AG20443 (cell line): ENCODE data around the gene NEURL2.
"Not testable (repeated sequence)": the region's sequence is repeated elsewhere in the genome, so short reads cannot be mapped to it uniquely, and the experiment has no call there.

ENCODE experiments used
- DNase-seq: peaks from one replicate; pipeline ENCODE4 v3.0.0; 2012; ENCODE audit warnings: low spot score, mixed read lengths

The NEURL2 gene, protein sequence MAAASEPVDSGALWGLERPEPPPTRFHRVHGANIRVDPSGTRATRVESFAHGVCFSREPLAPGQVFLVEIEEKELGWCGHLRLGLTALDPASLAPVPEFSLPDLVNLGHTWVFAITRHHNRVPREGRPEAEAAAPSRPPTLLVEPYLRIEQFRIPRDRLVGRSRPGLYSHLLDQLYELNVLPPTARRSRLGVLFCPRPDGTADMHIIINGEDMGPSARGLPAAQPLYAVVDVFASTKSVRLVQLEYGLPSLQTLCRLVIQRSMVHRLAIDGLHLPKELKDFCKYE

DNA sequence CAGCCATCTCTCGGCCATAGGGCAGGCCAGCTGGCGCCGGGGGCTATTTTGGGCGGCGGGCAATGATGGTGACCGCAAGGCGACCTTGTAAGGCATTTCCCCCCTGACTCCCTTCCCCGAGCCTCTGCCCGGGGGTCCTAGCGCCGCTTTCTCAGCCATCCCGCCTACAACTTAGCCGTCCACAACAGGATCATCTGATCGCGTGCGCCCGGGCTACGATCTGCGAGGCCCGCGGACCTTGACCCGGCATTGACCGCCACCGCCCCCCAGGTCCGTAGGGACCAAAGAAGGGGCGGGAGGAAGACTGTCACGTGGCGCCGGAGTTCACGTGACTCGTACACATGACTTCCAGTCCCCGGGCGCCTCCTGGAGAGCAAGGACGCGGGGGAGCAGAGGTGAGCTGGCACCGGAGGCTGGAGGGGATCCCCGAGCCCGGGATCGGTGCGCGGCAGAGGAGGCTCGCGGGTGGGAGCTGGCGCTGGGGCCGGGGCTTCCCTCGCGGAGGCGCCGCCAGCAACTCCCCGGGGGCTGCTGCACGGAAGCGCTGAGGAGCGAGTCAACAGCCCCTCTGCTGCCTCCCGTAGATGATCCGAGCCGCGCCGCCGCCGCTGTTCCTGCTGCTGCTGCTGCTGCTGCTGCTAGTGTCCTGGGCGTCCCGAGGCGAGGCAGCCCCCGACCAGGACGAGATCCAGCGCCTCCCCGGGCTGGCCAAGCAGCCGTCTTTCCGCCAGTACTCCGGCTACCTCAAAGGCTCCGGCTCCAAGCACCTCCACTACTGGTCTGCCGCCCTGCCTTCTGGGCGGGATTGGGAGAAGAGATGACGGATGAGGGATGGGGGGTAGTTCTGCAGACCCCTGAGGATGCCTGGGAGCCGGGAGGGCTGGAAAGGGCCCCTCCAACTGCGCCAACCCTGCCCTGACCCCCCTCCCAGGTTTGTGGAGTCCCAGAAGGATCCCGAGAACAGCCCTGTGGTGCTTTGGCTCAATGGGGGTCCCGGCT, at the start of gene NEURL2, which contains the start of gene CTSA:
Gene NEURL2, minus strand, starts transcription at position 224 of the 999 bp plus-strand sequence. Its CDS starts 217 bp downstream, at position 7.
Gene CTSA, plus strand, starts transcription at position 351 of the 999 bp plus-strand sequence. Its CDS starts 234 bp downstream, at position 585.
- peak; percentile 97 for DNase-seq

- no peak for DNase-seq
These were observed 49.5 kb upstream of the NEURL2 start for GRCh38 chr20:45940469-45940868.

- DNase-seq = no peak
These were observed 49.0 kb upstream of the NEURL2 start for GRCh38 chr20:45940053-45940452.

DNA sequence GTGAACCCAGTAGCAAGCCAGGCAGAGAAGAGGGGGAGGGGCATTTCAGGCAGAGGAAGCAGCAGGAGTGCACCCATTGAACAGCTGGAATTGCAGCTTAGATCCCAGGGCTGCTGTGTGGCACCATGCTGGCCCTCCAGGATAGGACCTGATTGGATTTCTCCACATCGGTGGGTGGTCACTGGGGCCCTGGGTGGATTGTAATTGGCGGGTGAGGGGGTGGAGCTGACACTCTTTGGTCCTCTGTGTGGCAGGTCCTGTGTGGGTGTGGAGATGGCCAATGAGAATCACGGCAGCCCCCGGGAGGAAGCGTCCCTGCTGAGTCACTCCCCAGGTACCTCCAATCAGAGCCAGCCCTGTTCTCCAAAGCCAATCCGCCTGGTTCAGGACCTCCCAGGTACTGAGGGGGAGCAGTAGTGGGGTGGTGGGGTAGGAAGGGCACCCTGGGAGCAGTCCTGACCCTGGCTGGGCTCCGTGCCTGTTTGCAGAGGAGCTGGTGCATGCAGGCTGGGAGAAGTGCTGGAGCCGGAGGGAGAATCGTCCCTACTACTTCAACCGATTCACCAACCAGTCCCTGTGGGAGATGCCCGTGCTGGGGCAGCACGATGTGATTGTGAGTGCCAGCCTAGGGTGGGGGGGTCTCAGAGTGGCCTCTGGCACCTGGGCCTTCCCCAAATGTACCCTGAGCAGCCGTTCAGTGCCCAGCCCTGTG, 47.9 kb upstream of the NEURL2 start:
- DNase-seq = no peak

DNA sequence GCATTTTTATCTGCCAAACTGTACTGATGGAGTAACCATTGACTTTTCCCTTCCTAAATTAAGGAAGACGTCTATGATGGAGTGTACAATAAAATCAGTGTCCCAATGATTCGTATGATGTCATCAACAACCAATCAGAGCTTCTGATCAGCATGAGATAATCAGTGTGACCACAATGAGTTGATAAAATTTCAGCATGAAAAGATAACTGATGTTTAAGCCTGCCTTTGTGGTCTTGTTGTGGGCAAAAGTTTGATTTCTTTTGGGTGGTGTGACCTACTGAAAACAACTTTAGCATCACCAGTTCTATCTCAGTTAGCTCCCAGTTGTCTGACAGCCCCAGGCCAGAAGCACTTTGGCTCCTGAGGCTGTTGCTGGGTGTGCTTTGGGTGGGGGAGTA, 46.8 kb upstream of the NEURL2 start:
- DNase-seq = no peak

DNA sequence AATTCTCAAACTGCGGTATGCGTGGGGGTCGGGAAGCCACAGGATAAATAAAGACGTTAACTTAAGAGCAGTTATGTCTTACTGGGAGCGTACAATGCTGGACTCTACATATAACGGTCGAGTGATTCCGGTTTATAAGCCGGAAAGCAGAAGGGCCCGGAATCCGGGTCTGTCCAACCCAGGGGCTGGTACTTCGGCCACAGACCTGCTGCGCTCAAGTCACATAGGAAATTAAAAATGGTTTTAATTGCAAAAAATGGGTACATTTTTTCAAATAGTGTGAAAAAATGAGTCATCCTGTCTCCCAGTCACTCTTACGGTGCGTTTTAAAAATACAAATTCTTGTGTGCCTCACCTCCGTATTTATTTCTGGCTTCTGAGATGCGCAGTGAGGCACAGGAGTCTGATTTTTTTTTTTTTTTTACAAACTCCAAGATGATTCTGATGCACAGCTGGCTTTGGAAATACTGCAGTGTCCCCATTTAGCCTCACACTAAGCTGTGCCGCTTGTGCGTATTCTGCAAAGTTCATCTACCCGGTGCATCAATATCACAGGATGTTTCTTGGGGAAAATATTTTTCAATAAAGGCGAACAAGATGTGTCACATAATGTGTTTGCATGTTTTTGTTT, 44.5 kb upstream of the NEURL2 start:
- DNase-seq = peak; percentile 32

GRCh38 chr20:45934586-45935415, 43.8 kb upstream of the NEURL2 start, which contains the start of gene PCIF1:
TSS of gene PCIF1 (plus strand) at chr20:45934683. CDS start at chr20:45939000, 4,317 bp downstream.
- peak; percentile 100 for DNase-seq

GRCh38 chr20:45934046-45934585, 43.1 kb upstream of the NEURL2 start:
- DNase-seq = peak; percentile 44

DNA sequence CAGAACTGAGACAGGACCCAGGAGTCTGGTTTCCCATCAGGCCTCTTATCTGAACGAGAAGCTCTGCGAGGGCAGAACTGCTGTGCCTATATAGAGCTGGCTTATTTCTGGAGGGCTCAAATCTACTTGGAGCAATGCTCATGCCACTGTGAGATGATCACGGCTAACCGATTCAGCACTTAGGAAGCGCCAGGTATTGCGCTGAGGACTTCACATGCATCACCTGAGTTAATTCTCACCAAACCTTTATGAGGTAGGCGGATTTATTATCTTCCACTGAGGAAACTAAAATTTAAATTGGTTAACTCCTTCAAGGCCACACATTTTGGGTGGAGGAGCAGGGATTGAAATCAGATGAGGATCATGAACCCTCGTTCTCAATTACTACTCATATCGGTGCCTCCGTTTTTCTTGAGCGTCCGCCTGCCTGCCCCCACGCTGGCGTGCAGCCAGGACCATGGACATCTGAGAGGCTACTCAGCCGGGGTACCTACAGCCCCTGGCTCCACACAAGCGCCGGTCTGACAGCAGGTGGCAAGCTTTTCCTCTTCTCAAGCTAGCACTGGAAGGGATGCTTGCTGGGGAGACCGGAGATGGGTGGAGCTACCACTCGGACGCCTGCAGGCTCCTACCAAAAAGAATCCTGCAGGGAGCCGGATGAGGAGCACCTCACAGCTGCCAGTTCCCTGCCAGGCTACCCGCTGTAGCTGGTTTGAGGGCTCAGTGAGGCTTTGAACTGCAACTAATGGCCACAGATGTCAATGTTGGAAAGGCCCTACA, 42.4 kb upstream of the NEURL2 start:
- peak; percentile 76 for DNase-seq

DNA sequence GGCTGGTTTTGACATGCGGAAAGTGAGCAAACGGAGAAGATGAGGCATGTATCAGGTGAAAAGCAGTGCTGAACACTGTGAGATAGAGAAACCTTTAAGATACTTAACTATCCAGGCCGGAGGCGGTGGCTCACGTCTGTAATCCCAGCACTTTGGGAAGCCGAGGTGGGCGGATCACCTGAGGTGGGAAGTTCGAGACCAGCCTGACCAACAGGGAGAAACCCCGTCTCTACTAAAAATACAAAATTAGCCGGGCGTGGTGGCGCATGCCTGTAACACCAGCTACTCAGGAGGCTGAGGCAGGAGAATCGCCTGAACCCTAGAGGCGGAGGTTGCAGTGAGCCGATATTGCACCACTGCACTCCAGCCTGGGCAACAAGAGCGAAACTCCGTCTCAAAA, 40.7 kb upstream of the NEURL2 start:
- not testable (repeated sequence) for DNase-seq

DNA sequence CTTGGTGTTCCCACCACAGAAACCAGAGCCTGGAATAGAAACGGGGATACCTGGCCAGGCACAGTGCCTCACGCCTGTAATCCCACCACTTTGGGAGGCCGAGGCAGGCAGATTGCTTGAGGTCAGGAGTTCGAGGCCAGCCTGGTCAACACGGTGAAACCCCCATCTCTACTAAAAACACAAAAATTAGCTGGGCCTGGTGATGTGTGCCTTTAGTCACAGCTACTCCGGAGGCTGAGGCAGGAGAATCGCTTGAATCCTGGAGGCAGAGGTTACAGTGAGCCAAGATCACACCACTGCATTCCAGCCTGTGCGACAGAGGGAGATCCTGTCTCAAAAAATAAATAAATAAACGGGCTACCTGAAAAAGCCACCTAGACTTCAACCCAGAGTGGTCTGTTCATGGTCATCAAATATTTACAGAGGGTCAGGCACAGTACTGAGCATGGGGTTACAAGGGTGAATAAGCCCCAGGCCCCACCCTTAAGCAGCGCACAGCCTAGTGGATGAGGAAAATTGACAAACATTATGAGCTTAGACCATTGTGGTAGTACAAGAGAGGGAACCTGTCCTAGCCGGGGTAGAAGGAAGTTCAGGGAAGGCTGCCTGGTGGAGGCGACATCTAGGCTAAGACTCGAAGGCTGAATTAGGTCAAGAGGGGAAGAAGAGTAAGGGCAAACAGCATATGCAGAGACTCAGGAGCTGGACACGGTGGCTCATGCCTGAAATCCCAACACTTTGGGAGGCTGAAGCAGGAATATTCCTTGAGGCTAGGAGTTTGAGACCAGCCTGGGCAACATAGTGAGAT, 36.3 kb upstream of the NEURL2 start:
- no peak for DNase-seq

DNA sequence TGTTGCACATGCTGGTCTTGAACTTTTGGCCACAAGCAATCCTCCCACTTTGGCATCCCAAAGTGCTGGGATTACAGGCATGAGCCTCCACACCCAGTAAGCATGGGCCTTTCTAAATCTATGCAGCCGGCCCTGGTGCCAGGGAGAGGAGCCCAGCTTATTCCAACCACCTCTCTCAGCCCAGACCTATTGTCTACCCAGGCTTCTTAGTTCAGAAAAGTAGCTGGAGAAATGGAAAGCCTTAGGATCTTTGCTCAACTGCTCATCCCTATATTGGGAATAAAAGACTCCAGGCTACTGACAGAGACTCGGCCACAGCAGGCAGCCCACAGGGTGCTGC, 35.7 kb upstream of the NEURL2 start:
- DNase-seq = no peak

- no peak for DNase-seq
These were observed 35.0 kb upstream of the NEURL2 start for GRCh38 chr20:45925821-45926506.

DNA sequence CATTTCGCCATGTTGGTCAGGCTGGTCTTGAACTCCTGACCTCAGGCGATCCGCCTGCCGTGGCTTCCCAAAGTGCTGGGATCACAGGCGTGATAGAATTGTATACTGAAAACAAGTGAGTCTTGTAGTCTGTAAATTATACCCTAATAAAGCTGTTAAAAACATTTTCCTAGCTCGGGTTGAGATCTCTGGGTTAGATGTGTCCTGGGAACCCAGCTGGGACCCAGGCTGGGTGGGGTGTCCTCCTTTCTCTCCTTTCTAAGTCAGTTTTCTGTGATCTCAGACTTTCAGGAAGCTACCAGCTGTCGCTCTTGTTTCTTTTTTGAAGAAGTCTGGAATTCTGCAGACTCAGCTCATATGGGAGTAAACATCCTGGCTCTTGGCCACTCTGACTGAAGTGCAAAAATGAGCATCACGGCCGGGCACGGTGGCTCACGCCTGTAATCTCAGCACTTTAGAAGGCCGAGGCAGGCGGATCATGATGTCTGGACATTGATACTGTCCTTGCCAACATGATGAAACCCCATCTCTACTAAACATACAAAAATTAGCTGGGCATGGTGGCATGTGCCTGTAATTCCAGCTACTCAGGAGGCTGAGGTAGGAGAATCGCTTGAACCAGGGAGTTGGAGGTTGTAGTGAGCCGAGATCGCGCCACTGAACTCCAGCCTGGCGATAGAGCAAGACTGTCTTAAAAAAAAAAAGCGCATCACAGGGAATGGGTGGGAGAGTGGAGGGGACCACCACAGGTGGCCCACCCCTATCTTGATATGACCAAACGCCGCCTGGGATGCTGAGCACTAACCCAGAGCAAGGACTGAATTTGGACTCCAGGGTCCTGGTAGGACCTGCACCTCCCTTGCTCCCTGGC, 33.6 kb upstream of the NEURL2 start:
- peak; percentile 47 for DNase-seq

GRCh38 chr20:45921337-45922189, 30.6 kb upstream of the NEURL2 start:
- no peak for DNase-seq
